Globus pallidus (tissue), 1 donor: ENCODE data around the gene CSRNP3.
"Not testable (repeated sequence)": the region's sequence is repeated elsewhere in the genome, so short reads cannot be mapped to it uniquely, and the experiment has no call there.

Source experiments
- DNase-seq: peaks from one replicate; pipeline ENCODE4 v3.0.0-alpha.2; 2015; ENCODE audit warnings: low spot score

Gene CSRNP3

DNA sequence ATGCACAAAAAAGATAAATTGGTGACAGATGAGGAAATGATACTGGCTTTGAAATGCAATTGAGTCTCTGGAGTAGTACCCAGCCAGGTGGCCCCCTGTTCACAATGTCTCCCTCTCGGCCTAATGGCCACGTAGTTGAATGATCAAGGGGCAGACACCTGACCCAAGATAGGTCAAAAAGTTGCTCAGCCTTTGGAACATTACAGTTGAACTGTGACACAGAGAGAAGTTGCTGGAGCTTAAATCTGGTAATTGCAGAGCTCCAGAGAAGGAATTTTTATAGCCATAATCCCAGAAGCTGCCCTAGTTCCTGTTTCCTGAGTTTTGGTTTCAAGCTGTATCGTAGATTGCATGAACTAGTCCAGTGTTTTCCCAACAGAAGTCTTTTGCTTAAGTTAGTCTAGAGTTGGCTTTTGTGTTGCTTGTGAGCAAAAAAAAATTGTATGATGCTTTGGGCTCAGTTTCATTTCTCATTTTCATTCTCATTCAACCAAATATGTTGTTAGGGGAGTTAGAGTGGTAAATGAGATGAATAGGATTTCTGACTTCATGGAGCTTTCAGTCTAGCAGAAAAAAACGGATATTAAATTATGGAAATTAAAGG lies 117.9 kb downstream of the CSRNP3 start:
- DNase-seq, result no peak

DNA sequence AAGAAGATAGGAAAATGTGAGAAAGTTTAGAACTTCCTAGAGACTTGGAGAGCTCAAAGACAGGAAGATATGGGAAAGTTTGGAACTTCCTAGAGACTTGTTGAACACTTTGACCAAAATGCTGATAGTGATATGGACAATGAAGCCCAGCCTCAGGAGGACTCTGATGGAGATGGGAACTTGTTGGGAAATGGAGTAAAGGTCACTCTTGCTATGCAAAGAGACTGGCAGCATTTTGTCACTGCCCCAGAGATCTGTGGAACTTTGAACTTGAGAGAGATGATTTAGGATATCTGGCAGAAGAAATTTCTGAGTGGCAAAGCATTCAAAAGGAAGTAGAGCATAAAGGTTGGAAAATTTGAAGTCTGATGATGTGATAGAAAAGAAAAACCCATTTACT lies 121.5 kb downstream of the CSRNP3 start:
- not testable (repeated sequence) for DNase-seq

DNA sequence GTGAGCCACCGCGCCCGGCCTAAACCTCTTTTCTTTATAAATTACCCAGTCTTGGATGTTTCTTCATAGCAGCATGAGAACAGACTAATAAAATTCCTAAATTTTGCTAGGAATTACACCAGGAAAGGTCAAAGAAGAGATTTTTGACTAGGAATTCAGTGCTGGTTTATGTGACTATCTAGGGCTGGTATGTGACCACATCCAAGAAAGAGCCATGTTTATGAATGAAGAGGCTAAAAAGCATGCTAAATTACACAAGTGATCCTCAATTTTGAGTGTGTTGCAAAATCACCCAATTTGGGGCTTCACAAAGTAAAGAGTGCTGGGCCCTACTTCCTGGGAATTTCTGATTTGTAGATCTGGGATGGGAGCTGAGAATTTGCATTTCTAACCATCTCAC lies 123.6 kb downstream of the CSRNP3 start:
- no peak for DNase-seq

DNA sequence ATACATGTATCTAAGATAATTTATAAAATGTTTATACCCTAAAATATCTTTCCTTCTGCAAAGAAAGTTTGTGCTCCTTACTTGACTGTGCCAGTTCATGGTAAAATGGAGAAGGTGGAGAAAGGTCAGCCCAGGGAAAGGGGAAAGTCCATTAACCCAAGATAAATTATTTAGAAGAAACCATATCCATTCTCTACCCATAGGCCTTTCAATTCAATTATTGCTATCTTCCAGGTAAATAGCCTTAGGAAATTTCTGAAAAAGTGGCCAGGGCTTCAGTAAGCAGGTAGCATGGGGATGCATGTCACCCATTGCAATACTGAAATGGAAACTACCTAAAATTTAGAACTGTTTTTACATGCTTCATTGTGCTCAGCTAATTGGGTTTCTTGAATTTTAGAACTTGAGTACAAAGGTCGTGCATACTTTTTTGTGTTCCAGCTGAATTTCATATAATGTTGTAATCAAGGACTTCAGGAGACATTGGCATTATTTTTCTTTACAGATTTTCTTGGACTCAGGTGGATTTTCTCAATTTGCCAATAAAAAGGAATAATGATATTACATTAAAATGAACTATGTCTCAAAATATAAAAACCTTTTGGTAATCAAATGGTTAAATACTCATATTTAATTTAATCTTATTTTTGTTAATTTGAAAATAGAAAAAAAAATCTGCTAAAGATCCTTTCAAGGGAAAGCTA lies 124.9 kb downstream of the CSRNP3 start:
- DNase-seq, result no peak

DNA sequence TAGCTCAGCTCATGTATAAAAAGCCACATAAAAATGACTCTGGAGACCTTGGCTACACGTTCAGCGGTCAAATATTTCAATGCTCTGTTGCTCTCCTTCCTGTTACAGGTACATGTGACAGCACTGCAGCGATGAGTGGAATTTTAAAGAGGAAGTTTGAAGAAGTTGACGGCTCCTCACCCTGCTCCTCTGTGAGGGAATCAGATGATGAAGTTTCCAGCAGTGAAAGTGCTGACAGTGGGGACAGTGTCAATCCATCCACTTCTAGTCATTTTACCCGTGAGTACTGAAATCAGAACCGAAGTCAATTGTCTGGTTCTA lies 125.4 kb downstream of the CSRNP3 start:
- DNase-seq, result no peak

DNA sequence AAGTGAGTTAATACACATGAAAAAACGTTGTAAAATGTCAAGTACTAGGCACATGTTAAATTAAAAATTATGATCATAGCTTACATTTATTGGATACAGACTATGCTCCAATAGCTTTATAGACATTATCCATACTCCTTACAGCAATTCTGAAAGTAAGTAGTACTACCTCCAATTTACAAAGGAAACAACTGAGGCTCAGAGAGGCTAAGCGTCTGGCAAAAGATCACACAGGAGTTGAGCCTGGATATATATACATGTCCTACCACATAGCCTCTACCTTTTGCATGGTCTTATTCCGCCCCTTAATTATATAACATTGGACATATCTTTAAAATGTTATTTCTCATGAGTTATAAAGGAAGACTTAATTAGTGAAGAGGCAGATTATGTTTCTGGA lies 127.3 kb downstream of the CSRNP3 start:
- DNase-seq, result no peak

DNA sequence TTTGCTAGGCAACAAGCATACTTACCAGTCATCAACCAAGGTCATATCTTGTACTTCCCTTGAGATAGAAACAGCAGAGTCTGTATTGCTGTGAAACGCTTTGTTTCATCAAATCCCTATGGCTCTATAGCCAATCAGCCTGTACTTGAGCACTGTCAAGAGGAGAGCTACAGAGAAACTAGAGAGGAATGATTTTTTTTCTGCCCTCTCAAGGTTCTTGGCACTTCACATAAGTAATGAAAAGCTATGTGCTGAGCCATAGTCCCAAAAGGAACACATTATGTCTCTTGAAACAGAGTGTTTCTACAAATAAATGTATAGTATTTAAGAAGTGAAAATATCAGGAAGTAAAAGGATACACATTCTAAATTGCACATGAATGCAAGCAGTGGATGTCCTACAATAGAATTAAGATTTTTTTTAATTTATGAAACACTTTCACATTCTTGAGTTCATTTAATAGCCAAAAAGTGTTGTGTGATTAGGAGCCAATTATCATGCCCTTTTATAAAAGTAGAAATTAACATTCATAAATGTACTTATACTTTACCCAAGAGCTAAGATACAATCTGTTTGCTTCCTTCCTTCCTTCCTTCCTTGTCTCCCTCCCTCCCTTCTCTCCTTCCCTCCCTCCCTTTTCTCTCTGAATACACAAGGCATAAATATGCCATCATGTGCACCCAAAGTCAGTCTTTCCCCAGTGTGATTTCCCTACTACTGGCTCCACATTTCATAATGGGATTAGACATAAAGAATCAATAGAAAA lies 131.8 kb downstream of the CSRNP3 start:
- no peak for DNase-seq

DNA sequence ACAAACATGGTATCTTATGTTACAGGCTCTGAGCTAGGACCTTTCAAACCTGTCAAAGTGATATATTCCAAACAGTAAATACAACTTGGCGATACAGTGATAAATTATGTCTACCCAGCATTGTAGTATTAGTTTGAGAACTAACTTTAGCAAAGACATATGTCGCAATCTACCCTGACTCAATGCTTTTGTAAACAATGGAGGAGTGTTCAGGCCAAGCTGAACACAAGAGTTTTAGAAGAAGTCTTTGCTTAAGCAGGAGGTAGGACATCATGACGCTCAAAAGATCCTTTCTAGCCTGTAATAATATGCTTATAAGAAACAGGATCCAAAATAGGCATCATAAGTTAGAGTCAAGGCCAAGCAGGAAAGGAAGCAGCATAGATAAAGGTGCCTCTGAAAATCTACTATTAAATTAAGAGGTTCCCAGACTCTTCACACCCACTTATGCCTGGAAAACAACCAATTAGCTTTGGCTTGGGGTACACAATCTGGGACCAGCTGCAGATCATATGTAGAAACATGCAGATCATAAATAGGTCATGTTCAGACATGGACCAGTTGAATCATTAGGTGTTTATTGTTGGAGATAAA lies 132.5 kb downstream of the CSRNP3 start:
- no peak for DNase-seq

DNA sequence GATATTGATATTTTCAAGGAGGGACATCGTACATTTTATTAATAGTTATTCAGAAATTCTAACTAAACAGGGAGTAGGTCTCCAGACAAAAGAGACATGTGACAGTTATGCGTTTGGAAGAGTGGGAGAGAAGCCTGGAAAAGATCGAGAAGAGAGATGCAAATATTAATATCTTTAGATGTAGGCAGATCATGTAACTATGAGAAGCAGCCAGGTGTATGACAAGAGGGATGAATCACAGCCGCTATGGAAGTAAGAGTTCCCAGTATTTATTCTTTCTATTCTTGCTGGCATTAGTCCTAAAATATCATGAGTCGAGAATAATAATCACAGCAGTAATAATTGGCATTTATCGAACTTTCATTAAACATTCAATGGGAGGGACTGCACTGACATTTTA lies 140.2 kb downstream of the CSRNP3 start:
- no peak for DNase-seq

DNA sequence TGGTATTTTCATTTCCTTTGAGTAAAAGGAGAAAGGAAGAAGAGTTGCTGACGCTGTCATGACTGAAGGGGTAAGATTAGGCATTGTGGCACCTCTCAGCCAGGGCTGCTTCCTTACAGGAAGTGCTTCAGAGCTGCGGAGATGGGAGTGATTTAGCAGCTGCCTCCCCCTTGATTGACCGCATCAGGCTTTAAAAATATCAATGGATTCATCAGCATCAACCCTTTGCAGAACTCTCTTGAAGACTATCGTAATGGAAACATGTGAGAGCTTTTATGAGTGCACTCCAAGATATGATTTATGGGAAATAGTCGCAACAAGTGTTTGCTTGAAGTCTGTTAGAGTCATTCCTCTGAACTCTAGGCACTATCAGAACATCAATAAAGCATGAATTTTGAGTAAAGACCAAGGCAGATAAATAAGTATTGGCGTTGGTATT lies 141.1 kb downstream of the CSRNP3 start:
- no peak for DNase-seq

DNA sequence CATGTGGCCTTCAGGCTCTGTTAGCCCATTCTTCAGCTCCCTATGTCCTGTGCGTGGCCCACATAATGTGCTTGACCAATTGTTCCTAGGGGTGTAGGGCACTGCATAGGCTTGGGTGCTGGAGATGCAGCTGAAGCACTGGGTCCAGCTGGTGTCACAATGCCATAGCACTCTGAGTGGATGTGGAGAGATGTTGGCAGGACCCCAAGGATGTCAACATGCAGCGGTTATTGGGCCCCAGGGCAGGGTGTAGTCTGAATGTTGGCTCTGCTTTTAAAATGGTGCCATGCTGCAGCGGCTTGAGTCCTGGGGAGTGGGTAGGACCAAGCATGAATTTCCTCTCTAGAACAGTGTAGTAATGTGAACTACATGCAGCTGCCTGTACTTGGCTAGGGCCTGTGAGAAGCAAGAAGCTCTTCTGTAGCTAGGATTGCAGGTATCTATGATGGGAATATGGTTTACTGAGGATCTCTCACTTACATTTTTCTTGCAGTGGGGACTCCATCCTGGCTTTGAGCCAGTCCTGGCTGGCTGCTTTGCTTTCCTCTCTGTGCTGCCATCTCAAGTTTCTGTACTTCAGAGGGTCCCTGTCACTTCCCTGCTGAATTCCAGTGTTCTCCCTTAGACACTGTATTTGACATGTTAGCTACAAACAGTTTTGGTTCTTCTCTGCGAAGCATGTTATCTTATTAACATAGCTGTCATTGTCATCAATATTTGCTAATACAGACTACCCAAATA lies 148.4 kb downstream of the CSRNP3 start:
- no peak for DNase-seq

DNA sequence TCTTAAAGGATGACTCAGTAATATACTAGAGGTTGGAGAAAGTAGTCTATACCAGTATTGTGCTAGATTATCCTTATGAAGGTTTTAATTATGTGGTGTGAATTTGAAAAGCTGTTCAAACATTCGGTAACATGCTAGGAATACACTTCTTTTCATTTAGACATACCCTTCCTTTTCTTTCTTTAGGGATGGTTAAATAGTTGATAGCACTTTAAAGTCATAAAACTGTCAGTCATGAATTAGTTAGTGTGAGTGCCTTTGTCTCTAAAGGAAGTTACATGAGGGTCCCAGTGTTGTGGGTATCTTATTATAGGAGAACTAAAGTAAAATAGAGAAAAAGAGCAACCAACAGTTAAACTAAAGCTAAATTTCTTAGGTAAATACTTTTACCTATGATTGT lies 149.3 kb downstream of the CSRNP3 start:
- no peak for DNase-seq

DNA sequence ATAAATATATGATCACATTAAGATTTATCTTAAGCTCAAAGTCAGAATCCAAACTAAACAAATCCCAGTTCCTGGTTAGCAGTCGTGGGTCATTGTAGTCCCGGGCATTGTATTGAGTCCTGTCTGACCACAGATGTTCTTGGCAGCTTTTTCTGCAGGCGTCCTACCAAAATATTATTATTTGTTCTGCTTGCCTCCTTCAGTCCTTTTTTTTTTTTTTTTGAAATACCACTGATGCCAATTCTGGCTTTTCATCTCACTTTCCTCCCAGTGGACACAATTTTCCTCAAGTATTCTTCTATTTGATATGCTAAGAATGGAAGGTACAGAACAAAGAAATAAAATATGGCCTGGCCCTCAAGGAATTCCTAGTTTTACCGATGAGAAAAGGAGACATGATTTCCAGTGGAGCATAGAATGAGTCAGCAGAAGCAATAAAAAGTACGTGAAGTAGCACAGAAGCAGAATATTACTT lies 151.6 kb downstream of the CSRNP3 start:
- DNase-seq, result no peak

DNA sequence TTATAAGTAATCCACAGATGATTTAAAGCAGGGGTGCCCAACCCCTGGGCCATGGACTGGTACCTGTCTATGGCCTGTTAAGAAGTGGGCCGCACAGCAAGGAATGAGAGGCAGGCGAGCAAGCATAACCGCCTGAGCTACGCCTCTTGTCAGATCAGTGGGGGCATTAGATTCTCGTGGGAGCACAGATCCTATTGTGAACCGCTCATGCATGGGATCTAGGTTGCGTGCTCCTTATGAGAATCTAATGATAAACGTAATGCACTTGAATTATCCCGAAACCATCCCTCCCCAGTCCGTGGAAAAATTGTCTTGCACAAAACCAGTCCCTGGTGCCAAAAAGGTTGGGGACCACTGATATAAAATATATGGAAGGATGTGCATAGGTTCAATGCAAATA lies 153.7 kb downstream of the CSRNP3 start:
- no peak for DNase-seq

DNA sequence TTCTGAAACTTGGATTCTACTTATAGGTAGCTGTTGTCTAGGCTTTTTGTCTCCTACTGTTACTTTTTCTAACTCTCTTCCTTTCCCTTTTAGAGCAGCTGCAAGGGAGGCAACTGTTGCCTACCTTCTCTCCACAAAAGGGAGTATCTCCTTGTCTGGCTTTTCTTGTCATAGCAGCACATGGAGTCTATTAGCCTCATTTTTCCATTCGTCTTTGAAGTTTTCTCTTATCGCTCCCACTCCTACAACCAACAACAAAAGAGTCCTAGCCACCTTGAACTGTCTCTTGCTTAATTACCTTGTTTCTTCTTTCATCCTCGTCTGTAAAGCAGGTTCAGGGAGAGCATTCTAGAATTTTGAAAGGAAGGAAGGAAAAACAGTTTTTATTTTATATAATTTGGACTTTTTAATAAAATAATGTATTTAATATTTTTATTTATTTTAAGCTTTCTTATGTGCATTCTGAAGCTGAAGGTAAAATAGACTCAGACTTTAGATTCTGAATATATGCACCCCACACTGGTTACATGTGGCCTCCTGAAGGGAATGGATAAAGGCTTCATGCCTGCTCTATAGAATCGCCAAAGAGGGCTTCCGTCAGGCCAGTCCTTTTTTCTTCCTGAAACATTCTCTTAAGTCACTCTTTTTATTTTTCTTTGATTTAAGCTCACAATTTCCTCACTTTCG lies 154.4 kb downstream of the CSRNP3 start:
- no peak for DNase-seq

DNA sequence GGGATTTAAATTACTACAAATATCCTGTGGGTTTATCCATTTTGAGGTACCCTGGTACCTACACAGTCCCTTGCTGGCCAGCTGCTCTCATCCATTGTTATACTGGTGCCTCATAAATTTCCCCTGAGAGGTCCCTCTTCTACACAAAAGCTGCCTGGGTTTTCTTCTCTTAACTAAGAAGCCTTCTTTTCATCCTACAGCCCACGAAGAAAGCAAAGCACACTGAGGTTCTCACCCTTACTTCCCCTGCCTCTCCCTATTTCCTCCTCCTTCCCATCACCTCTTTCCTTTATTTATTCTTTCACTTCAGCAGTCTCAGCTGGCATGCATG lies 154.9 kb downstream of the CSRNP3 start:
- DNase-seq, result no peak

DNA sequence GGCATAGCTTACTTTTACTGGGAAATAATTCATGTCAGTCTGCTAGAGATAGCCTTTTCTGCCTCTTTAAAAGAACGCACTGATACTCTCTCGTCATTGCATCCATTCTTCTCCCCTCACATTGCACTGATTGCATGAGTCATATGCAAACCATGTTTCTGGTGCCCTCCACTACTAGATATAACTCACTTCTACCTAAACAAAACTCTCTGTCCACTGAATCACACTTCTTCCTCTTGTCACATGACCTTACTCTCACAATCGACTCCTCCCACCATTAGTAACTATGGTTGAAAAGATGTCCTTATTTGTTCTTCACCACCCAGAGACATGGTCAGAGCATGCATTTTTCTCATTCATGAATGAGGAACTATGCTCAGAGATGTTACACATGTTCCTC lies 158.0 kb downstream of the CSRNP3 start:
- no peak for DNase-seq

DNA sequence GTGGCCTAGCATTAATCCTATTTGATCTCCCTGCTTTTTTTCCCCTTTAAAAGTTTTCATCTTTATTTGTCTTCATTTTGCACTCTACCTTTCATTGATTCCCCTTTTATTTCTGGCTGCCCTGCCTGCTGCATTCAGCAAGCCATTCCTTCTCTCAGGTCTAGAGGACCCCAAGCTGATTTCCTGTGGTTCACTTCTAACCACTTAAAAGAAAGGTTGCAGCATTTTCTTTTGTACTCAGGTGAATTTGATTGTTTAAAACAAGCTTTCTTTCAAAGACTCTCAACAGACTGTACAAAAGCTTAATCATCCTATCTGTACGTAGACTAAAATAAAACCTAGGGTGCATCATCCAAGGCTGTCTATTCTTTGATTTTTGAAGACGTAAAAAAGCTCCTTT lies 160.3 kb downstream of the CSRNP3 start:
- no peak for DNase-seq

DNA sequence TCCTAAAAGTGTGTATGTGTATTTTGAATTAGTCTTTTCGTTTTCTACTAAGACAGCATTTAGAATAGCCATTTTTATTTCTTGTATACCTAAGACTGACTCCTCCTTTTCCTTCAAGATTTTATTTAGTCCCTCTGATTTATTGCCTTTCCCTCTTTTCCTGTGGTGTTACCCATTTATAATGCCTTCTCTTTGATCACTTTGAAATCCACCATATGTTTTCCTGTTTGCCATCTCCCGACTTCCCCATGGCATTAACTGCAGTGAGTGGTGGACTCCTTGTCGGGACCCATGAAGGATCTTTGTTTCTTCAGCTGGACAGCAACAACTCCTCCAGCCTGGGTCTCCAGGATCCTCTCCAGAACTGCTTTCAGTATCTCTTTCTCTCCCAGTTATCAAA lies 160.7 kb downstream of the CSRNP3 start:
- no peak for DNase-seq

DNA sequence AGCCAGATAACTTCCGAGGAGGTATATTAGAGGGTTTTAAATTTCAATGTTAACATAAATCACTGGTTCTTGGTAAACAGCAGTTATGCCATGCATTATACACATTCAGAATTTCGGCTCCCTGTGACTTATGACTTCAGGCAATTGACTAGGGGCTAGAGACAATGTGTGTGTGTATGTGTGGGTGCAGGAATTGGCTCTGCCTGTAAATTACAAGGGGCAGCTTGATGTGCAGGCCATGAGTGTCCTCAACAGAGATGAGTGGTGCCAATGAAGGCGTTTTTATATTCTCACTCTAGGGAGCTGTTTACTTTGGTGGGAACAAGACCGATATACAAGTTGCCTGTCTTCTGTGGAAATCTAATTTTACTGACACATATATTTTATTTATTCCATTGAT lies 161.6 kb downstream of the CSRNP3 start:
- no peak for DNase-seq

DNA sequence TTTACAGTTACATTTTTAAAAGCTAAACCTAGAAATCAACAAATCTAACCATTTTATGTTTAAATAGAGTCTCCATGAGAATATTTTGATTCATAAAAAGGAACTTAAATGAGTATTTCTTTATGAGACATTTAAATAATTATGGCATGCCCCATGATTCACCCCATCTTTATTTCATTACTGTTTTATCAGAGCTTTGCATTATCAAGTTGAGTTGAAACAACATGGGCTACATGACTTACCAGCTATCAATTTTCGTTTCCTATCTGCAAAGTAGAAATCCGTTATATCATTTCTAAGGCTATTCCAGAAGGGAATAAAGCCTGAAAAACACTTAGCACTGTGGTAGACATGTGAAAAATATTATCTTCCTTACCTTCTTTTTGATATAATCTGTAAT lies 163.1 kb downstream of the CSRNP3 start:
- DNase-seq, result no peak

DNA sequence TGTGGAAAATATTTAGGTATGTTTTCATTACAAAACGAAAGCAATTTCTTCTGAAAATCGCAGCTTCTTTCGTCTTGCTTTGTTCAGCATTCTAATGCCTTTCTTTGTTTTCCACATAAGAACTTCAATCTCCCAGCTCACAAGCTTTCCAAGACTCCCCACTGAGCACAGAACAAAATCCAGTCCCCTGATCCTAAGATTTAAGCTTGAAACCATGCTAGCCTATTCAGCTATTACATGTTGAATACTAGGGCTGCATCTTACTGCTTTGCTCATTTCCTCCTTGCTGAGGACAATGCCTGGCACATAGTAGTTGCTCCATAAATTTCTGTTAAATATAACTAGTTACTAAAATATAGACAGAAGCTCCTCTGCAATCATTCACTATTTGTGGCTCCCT lies 163.9 kb downstream of the CSRNP3 start:
- DNase-seq, result no peak
